GM19463 (cell line): ENCODE data around the gene DCDC2B.
"Not testable (repeated sequence)": the region's sequence is repeated elsewhere in the genome, so short reads cannot be mapped to it uniquely, and the experiment has no call there.

Experiments
- ATAC-seq: cut with Tn5 transposase; IDR thresholded peaks from one replicate; pipeline ENCODE4 v1.9.1; 2021; ENCODE audit warnings: mild to moderate bottlenecking, moderate library complexity; ENCODE audit not compliant: unreplicated experiment

Gene DCDC2B

GRCh38 chr1:32208891-32209328 is at the start of gene DCDC2B:
TSS of gene DCDC2B (plus strand) at chr1:32209089. CDS start at chr1:32209094, 5 bp downstream.
- no peak for ATAC-seq

- no peak for ATAC-seq
Measured at GRCh38 chr1:32159189-32159588, 49.7 kb upstream of the DCDC2B start.

GRCh38 chr1:32163405-32163804 is 45.5 kb upstream of the DCDC2B start:
- ATAC-seq: no peak

GRCh38 chr1:32165633-32166032 is 43.3 kb upstream of the DCDC2B start:
- ATAC-seq: not testable (repeated sequence)

- ATAC-seq: no peak
Measured at GRCh38 chr1:32170991-32171390, 37.9 kb upstream of the DCDC2B start.

- no peak for ATAC-seq
Measured at GRCh38 chr1:32172621-32173245, 36.2 kb upstream of the DCDC2B start.

GRCh38 chr1:32178380-32179192 is 30.3 kb upstream of the DCDC2B start:
- no peak for ATAC-seq

GRCh38 chr1:32179193-32179442 is 29.8 kb upstream of the DCDC2B start:
- ATAC-seq: no peak

GRCh38 chr1:32179443-32180185 is 29.3 kb upstream of the DCDC2B start, which contains the start of gene TXLNA:
TSS of gene TXLNA (plus strand) at chr1:32179675. CDS start at chr1:32180346, 671 bp downstream.
- peak; percentile 92 for ATAC-seq

GRCh38 chr1:32180186-32181060 is 28.5 kb upstream of the DCDC2B start:
- ATAC-seq: no peak

- ATAC-seq: no peak
Measured at GRCh38 chr1:32181065-32181464, 27.8 kb upstream of the DCDC2B start.

- ATAC-seq: no peak
Measured at GRCh38 chr1:32181563-32181962, 27.3 kb upstream of the DCDC2B start.

- ATAC-seq: no peak
Measured at GRCh38 chr1:32182060-32182459, 26.8 kb upstream of the DCDC2B start.

GRCh38 chr1:32184650-32185049 is 24.2 kb upstream of the DCDC2B start:
- no peak for ATAC-seq

GRCh38 chr1:32186077-32186476 is 22.8 kb upstream of the DCDC2B start:
- no peak for ATAC-seq

GRCh38 chr1:32186491-32186890 is 22.4 kb upstream of the DCDC2B start:
- ATAC-seq: no peak

GRCh38 chr1:32187850-32188249 is 21.0 kb upstream of the DCDC2B start:
- no peak for ATAC-seq

- ATAC-seq: no peak
Measured at GRCh38 chr1:32192220-32192948, 16.5 kb upstream of the DCDC2B start.

- ATAC-seq: no peak
Measured at GRCh38 chr1:32194984-32195383, 13.9 kb upstream of the DCDC2B start.

- ATAC-seq: no peak
Measured at GRCh38 chr1:32195531-32195930, 13.4 kb upstream of the DCDC2B start.
